ENCODE measurements around the gene INKA2. TPM values are rescaled to one million over a fixed set of nuclear protein-coding genes. Genes with fewer than 3 reads are reported as not detected.

The INKA2 gene
- total and polyA plus RNA-seq, 10 of the 15 experiments (the other 5 are each of a cell fraction or from before 2014, with no cell fraction given) = 0.38 to 5.1 (median 1.3) TPM; not detected in 1

GRCh38 chr1:111733992-111734341 is 5.2 kb downstream of the INKA2 start:
- H3K4me1 ChIP-seq (ENCODE audit: control insufficient read depth, insufficient read depth, low read length) = peaks cover 6% of the 10 kb centered on the region; the same call in 1 of the 2 replicates
- H3K27me3 ChIP-seq (replicated peaks in 1 of 2; ENCODE audit: control insufficient read depth in 2 of 2, insufficient read depth in 2 of 2, low read length in 1 of 2) = peaks cover 0 to 2% of the 10 kb centered on the region in 2 experiments; a peak in 2 of 4 replicates
- ChIA-PET CTCF (interaction anchor here (1.4 kb wide), 1 partner anchor 20 kb away, joined by 6 read pairs; no protein-coding TSS in a partner anchor), RAD21 (ENCODE audit: unreplicated experiment) (interaction anchor here (0.8 to 1.2 kb wide), 2 partner anchors 21 to 256 kb away, joined by 3 to 4 read pairs; no protein-coding TSS in a partner anchor), POLR2A (interaction anchor here (2.1 kb wide), 1 partner anchor 9 kb away, joined by 4 read pairs; no protein-coding TSS in a partner anchor), SMC1A (ENCODE audit: uncharacterized antibody, unreplicated experiment) (interaction anchor here (1.0 to 3.2 kb wide), 2 partner anchors 20 to 252 kb away, joined by 4 to 12 read pairs; no protein-coding TSS in a partner anchor)
- 75% methylated on average over 4 of the region's 5 CpGs for WGBS (ENCODE audit: insufficient coverage, insufficient replicate concordance, low lambda C conversion rate, missing lambda C conversion rate)
- no TSS peak for BruUV-seq (replicated peaks)
- DNase-seq (ENCODE audit: low read depth, low spot score) (no peak), ATAC-seq (no peak), FAIRE-seq (no peak)
- H3K9ac ChIP-seq (ENCODE audit: control insufficient read depth, insufficient read depth, low read length) = no peak overlapping the region
- no peak overlapping the region for H3K4me2 ChIP-seq (ENCODE audit: control insufficient read depth, insufficient read depth)
- no peaks in the 10 kb centered on the region; the same call in 1 of the 2 replicates for H4K20me1 ChIP-seq (ENCODE audit: control insufficient read depth, insufficient read depth)
- H3K36me3 ChIP-seq (ENCODE audit: control insufficient read depth in 2 of 2, insufficient read depth in 2 of 2, low read length in 1 of 2) = no peaks in the 10 kb centered on the region
- H3K79me2 ChIP-seq (ENCODE audit: control insufficient read depth, insufficient read depth, low read length) = no peaks in the 10 kb centered on the region
- H3K27ac ChIP-seq (ENCODE audit: control insufficient read depth, insufficient read depth) = no peak overlapping the region
- H3K9me3 ChIP-seq (replicated peaks; ENCODE audit: control insufficient read depth, insufficient read depth, low read length) = no peaks in the 10 kb centered on the region
- TF ChIP-seq PAX8 (IDR thresholded peaks at IDR 0.05) (no peak), ZNF24 (IDR thresholded peaks at IDR 0.05) (no peak), CREM (IDR thresholded peaks at IDR 0.05; ENCODE audit: low read depth) (no peak), SMARCA5 (IDR thresholded peaks at IDR 0.05) (no peak), E4F1 (IDR thresholded peaks at IDR 0.05; ENCODE audit: borderline replicate concordance, partially characterized antibody) (no peak), SMAD1 (IDR thresholded peaks at IDR 0.05; ENCODE audit: low read depth, partially characterized antibody) (no peak), GABPA (IDR thresholded peaks at IDR 0.05; ENCODE audit: low read depth) (no peak), FOXM1 (IDR thresholded peaks at IDR 0.05; ENCODE audit: low read depth, low read length) (no peak), JUND (IDR thresholded peaks at IDR 0.05; ENCODE audit: low read depth, low read length) (no peak), SUZ12 (IDR thresholded peaks at IDR 0.05; ENCODE audit: unreplicated experiment) (no peak), NKRF (conservative IDR thresholded peaks at IDR 0.05) (no peak), PRDM15 (CRISPR knock-in tag; IDR thresholded peaks at IDR 0.05) (no peak)
- in situ Hi-C loops (cut with MboI) (no loop called here), intact Hi-C loops (cut with micrococcal nuclease; ENCODE audit: unreplicated experiment) (no loop called here)
- no peak overlapping the region for H3K4me3 ChIP-seq
- H2AFZ ChIP-seq (ENCODE audit: control insufficient read depth, low read depth, low read length) = no peak overlapping the region
